Gastroesophageal sphincter (tissue), 4 donors: ENCODE measurements around the gene SYNGR4. TPM values are rescaled to one million over a fixed set of nuclear protein-coding genes. Genes with fewer than 3 reads are reported as not detected.

Source experiments
- ATAC-seq: fragments of 150-250 bp; one replicate; pipeline ENCODE4 v1.9.1; 2016; ENCODE audit warnings: mild to moderate bottlenecking, moderate library complexity
- H3K27ac ChIP-seq, 4 donors: fragments of 200-600 bp; sonication (generic) in 3 of 4; 1 replicate in 3 of 4; 2 replicates in 1 of 4; pipeline ENCODE4 v1.5.1; 2016 to 2019
- H3K27me3 ChIP-seq: fragments of 200-600 bp; sonication (generic); one replicate; pipeline ENCODE4 v1.5.1; 2019
- H3K36me3 ChIP-seq, 2 donors: fragments of 200-600 bp; sonication (generic); one replicate each; pipeline ENCODE4 v1.5.1; 2019; ENCODE audit warnings: control low read depth in 1 of 2
- H3K4me1 ChIP-seq, 3 donors: fragments of 200-600 bp; sonication (generic); 1 replicate in 2 of 3; 2 replicates in 1 of 3; pipeline ENCODE4 v1.5.1; 2016 to 2019; ENCODE audit warnings: control low read depth in 2 of 3
- H3K4me3 ChIP-seq, 2 donors: fragments of 200-600 bp; sonication (generic); one replicate each; pipeline ENCODE4 v1.5.1; 2019; ENCODE audit warnings: mild to moderate bottlenecking in 1 of 2, moderate library complexity in 1 of 2
- H3K9me3 ChIP-seq, 3 donors: fragments of 200-600 bp; sonication (generic); one replicate each; pipeline ENCODE4 v1.5.1; 2017 to 2019; ENCODE audit warnings: control low read depth in 2 of 3
- CTCF ChIP-seq, 4 experiments: fragments of 200-600 bp in 2 of 4; fragments of 450-650 bp in 2 of 4; sonication (generic) in 1 of 4; IDR thresholded peaks; one replicate each; pipeline ENCODE4 v1.5.1; 2017 to 2019; ENCODE audit warnings: antibody characterized with exemption in 4 of 4, mild to moderate bottlenecking in 2 of 4, moderate library complexity in 2 of 4
- EP300 ChIP-seq: sonication (generic); formaldehyde crosslinking; IDR thresholded peaks from one replicate; pipeline ENCODE4 v1.6.1; 2017; ENCODE audit warnings: antibody characterized with exemption, mild to moderate bottlenecking
- POLR2A ChIP-seq, 2 donors: fragments of 450-650 bp; IDR thresholded peaks; one replicate each; pipeline ENCODE4 v1.6.1; 2017; ENCODE audit warnings: antibody characterized with exemption in 2 of 2, mild to moderate bottlenecking in 2 of 2, moderate library complexity in 1 of 2
- POLR2AphosphoS5 ChIP-seq: sonication (generic); formaldehyde crosslinking; IDR thresholded peaks from one replicate; pipeline ENCODE4 v1.6.1; 2017; ENCODE audit warnings: antibody characterized with exemption
- WGBS, 2 donors: methylation state at CpG; one replicate each; pipeline ENCODE4 v1.1.5; 2018; ENCODE audit warnings: low coverage in 1 of 2; 5-methylcytosine and 5-hydroxymethylcytosine counted together
- total RNA-seq, 4 donors: library from RNA; depleted of rRNA; stranded (reverse); fragments of >200 nt; gene quantifications; one replicate each; pipeline ENCODE4 v1.1.0, GENCODE V29; 2016

Gene SYNGR4
- total RNA-seq, 4 donors from 2014 or later = not detected

- no peak for ATAC-seq
- Histone ChIP-seq H3K4me1 (no peaks in the 10 kb centered on the region), H3K9me3 (peaks cover 0 to 8% (median 0%) of the 10 kb centered on the region in 3 donors), H3K27ac (no peak overlapping the region), H3K27me3 (peaks cover 41% of the 10 kb centered on the region), H3K4me3 (no peak overlapping the region), H3K36me3 (no peaks in the 10 kb centered on the region)
- WGBS, 2 donors = 91 to 100% methylated on average over 1 of the region's 27 CpGs
- TF ChIP-seq POLR2A (IDR thresholded peaks at IDR 0.05) = no peak
- TF ChIP-seq POLR2AphosphoS5 = no peak
- no peak for TF ChIP-seq CTCF (IDR thresholded peaks at IDR 0.05)
- TF ChIP-seq EP300 = no peak
Measured at GRCh38 chr19:48405010-48405659, 41.0 kb downstream of the SYNGR4 start.

- no peak overlapping the region for H3K27ac ChIP-seq
- no peak for TF ChIP-seq POLR2A (IDR thresholded peaks at IDR 0.05)
- no peak for TF ChIP-seq EP300
- no peak for TF ChIP-seq CTCF (IDR thresholded peaks at IDR 0.05)
- no peak for TF ChIP-seq POLR2AphosphoS5
- H3K27me3 ChIP-seq = peaks cover 48% of the 10 kb centered on the region
- 64 to 77% methylated on average over 2 to 13 of the region's 13 CpGs for WGBS, 2 donors
- no peaks in the 10 kb centered on the region for H3K4me1 ChIP-seq
- ATAC-seq = no peak
- H3K4me3 ChIP-seq = no peak overlapping the region
- H3K36me3 ChIP-seq = no peaks in the 10 kb centered on the region
- H3K9me3 ChIP-seq = peaks cover 0 to 8% (median 0%) of the 10 kb centered on the region in 3 donors
Measured at GRCh38 chr19:48405850-48406249, 41.7 kb downstream of the SYNGR4 start.

GRCh38 chr19:48413879-48414587 is 49.9 kb downstream of the SYNGR4 start:
- Histone ChIP-seq H3K27ac (no peak overlapping the region), H3K27me3 (peaks cover 66% of the 10 kb centered on the region), H3K36me3 (no peaks in the 10 kb centered on the region), H3K9me3 (no peaks in the 10 kb centered on the region), H3K4me1 (peaks cover 0 to 18% (median 0%) of the 10 kb centered on the region in 3 donors), H3K4me3 (peak overlapping the region in 1 of 2 donors; percentile 34)
- TF ChIP-seq POLR2A (IDR thresholded peaks at IDR 0.05) (no peak), POLR2AphosphoS5 (no peak), EP300 (no peak), CTCF (IDR thresholded peaks at IDR 0.05) (no peak)
- ATAC-seq = no peak
- WGBS, 2 donors = 50% methylated on average over 4 of the region's 24 CpGs; no CpG with 5 or more reads in 1 of the 2 donors

GRCh38 chr19:48415395-48415794 is 51.2 kb downstream of the SYNGR4 start:
- ATAC-seq = peak; percentile 42
- peaks cover 69% of the 10 kb centered on the region for H3K27me3 ChIP-seq
- H3K4me3 ChIP-seq = peak overlapping the region in 1 of 2 donors; percentile 34

More at GRCh38 chr19:48415395-48415794, 51.2 kb downstream of the SYNGR4 start:
- Histone ChIP-seq H3K36me3 (no peaks in the 10 kb centered on the region), H3K9me3 (no peaks in the 10 kb centered on the region), H3K4me1 (peaks cover 0 to 18% (median 0%) of the 10 kb centered on the region in 3 donors), H3K27ac (no peak overlapping the region)
- WGBS, 2 donors = 13% methylated on average over 6 of the region's 14 CpGs; no CpG with 5 or more reads in 1 of the 2 donors
- TF ChIP-seq POLR2A (IDR thresholded peaks at IDR 0.05) (no peak), EP300 (no peak), CTCF (IDR thresholded peaks at IDR 0.05) (no peak), POLR2AphosphoS5 (no peak)
